Psoas muscle (tissue), 8 donors: ENCODE measurements around the gene MRPL51. TPM values are rescaled to one million over a fixed set of nuclear protein-coding genes. Genes with fewer than 3 reads are reported as not detected.

ENCODE experiments used
- ATAC-seq, 4 donors: fragments of 200-7000 bp; cut with Tn5 transposase; one replicate each; pipeline ENCODE4 v1.9.1; 2020; ENCODE audit warnings: moderate library complexity in 3 of 4, mild to moderate bottlenecking in 2 of 4
- DNase-seq, 2 donors: peaks; one replicate each; pipeline ENCODE4 v3.0.0-alpha.2; 2020
- H3K27ac ChIP-seq: fragments of 200-600 bp; one replicate; pipeline ENCODE4 v1.8.0; 2022
- H3K27me3 ChIP-seq, 3 donors: fragments of 200-600 bp in 1 of 3; one replicate each; pipeline versions ENCODE4 v1.6.1 to v1.8.0; 2013 to 2022; ENCODE audit warnings: low read length in 2 of 3, mild to moderate bottlenecking in 2 of 3, moderate library complexity in 1 of 3; ENCODE audit not compliant: insufficient read depth in 3 of 3
- H3K36me3 ChIP-seq, 2 donors: fragments of 200-600 bp in 1 of 2; one replicate each; pipeline versions ENCODE4 v1.6.1 to v1.8.0; 2013 to 2022; ENCODE audit warnings: low read depth in 1 of 2, mild to moderate bottlenecking in 1 of 2, moderate library complexity in 1 of 2; ENCODE audit not compliant: insufficient read depth in 1 of 2
- H3K4me1 ChIP-seq: fragments of 200-600 bp; one replicate; pipeline ENCODE4 v1.8.0; 2022
- H3K4me3 ChIP-seq: fragments of 200-600 bp; one replicate; pipeline ENCODE4 v1.8.0; 2022; ENCODE audit warnings: mild to moderate bottlenecking
- H3K9me3 ChIP-seq: fragments of 200-600 bp; one replicate; pipeline ENCODE4 v1.8.0; 2022
- WGBS, 3 donors: extraction: QIAGEN DNeasy Blood & Tissue Kit; methylation state at CpG; one replicate each; pipeline versions ENCODE4 v1.1.6 to v1.1.7; 2013; 5-methylcytosine and 5-hydroxymethylcytosine counted together
- intact Hi-C, 2 donors: fragments of 100-400 bp; cut with DNase I; formaldehyde crosslinking; loops; one replicate each; pipeline versions ENCODE4 v1.11.0 to v1.14.2; 2022
- polyA plus RNA-seq, 3 donors: library from polyadenylated mRNA; stranded (reverse); fragments of 200-250 nt; gene quantifications; one replicate each; pipeline ENCODE4 v1.2.3, GENCODE V29; 2013
- total RNA-seq, 4 donors: library from RNA; stranded (reverse); fragmentation: NEBNext Ultra II Directional in 2 of 4; extraction: Animal tissue kit (Norgen Biotek cat#: 25700) in 2 of 4; gene quantifications; one replicate each; pipeline versions ENCODE4 v1.2.1 to v1.2.4, GENCODE V29; 2021 to 2023
- TF ChIP-seq, protein P1 (sequence below): fragments of 200-600 bp; IDR thresholded peaks from one replicate; pipeline ENCODE4 v1.8.0; 2022; ENCODE audit warnings: antibody characterized with exemption
- donor health status: healthy with polysubstance abuse.
- donor health status: DM: no; HTN: no; CAD: no; lungs with moderate emphysema.
- donor health status: Bipolar disorder and iron deficiency.
- donor health status: healthy.
- donor health status: DM: yes; HTN: yes; CAD: no.
- donor health status: DM: no; HTN: no; CAD: no.
- donor health status: DM: no; HTN: no; CAD: no.
- donor health status: DM: yes; HTN: yes; CAD: no.

Gene MRPL51
- total and polyA plus RNA-seq, 7 donors = 153 to 250 (median 203) TPM

GRCh38 chr12:6532051-6532926 lies 39.2 kb upstream of the MRPL51 start:
- TF ChIP-seq, protein P1, sequence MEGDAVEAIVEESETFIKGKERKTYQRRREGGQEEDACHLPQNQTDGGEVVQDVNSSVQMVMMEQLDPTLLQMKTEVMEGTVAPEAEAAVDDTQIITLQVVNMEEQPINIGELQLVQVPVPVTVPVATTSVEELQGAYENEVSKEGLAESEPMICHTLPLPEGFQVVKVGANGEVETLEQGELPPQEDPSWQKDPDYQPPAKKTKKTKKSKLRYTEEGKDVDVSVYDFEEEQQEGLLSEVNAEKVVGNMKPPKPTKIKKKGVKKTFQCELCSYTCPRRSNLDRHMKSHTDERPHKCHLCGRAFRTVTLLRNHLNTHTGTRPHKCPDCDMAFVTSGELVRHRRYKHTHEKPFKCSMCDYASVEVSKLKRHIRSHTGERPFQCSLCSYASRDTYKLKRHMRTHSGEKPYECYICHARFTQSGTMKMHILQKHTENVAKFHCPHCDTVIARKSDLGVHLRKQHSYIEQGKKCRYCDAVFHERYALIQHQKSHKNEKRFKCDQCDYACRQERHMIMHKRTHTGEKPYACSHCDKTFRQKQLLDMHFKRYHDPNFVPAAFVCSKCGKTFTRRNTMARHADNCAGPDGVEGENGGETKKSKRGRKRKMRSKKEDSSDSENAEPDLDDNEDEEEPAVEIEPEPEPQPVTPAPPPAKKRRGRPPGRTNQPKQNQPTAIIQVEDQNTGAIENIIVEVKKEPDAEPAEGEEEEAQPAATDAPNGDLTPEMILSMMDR = no peak
- H3K4me1 ChIP-seq = peaks cover 34% of the 10 kb centered on the region
- no peaks in the 10 kb centered on the region for H3K9me3 ChIP-seq
- ATAC-seq = peak in 3 of 4 donors; percentile 10 to 34 (median 31)
- peaks cover 0 to 65% of the 10 kb centered on the region in 2 donors for H3K36me3 ChIP-seq
- peak overlapping the region; percentile 86 for H3K4me3 ChIP-seq
- 14 to 23% (median 16%) methylated on average over 20 of the region's 20 CpGs for WGBS, 3 donors
- intact Hi-C loops = loop anchor here in 1 of 2 donors (5.0 kb wide), 1 partner anchor 40 kb away; the partner anchor contains the start of genes MRPL51 and NCAPD2
- H3K27ac ChIP-seq = peak overlapping the region; percentile 97
- H3K27me3 ChIP-seq = no peaks in the 10 kb centered on the region
- DNase-seq = peak; percentile 69 to 79

DNA sequence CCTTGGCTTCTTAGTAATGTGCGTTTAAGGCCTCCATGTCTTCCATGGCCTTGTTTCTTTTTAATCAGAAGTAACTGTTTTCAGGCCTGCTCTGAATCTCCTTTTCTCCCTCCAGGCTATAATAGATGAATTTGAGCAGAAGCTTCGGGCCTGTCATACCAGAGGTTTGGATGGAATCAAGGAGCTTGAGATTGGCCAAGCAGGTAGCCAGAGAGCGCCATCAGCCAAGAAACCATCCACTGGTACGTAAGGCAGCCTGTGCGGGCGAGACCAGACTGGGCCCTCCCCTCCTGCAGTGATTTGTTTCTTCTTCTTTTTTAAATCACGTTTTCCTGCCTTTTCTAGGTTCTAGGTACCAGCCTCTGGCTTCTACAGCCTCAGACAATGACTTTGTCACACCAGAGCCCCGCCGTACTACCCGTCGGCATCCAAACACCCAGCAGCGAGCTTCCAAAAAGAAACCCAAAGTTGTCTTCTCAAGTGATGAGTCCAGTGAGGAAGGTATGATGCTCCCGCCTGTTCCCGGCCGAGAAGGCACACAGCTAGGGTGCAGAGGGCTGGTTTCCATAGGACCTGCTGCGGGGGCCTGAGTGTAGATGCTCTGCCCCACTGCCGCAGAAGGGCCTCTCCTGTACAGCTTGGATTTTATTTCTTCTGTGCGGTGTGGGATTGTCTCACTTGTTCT lies 37.7 kb upstream of the MRPL51 start:
- TF ChIP-seq, protein P1 = no peak
- Histone ChIP-seq H3K27ac (peak overlapping the region; percentile 97), H3K4me3 (no peak overlapping the region), H3K4me1 (peaks cover 18% of the 10 kb centered on the region), H3K27me3 (no peaks in the 10 kb centered on the region), H3K36me3 (peaks cover 4 to 65% of the 10 kb centered on the region in 2 donors), H3K9me3 (no peaks in the 10 kb centered on the region)
- WGBS, 3 donors = 85 to 95% (median 88%) methylated on average over 18 of the region's 18 CpGs
- DNase-seq (no peak), ATAC-seq (no peak)
- intact Hi-C loops = loop anchor here in 1 of 2 donors (5.0 kb wide), 1 partner anchor 38 kb away; the partner anchor contains the start of genes MRPL51 and NCAPD2

GRCh38 chr12:6529291-6529737 lies 36.3 kb upstream of the MRPL51 start:
- intact Hi-C loops = no loop called here
- TF ChIP-seq, protein P1 = no peak

GRCh38 chr12:6528539-6529235 lies 35.6 kb upstream of the MRPL51 start:
- Histone ChIP-seq H3K9me3 (no peaks in the 10 kb centered on the region), H3K4me3 (no peak overlapping the region), H3K27ac (no peak overlapping the region), H3K36me3 (peaks cover 7 to 79% of the 10 kb centered on the region in 2 donors), H3K4me1 (peaks cover 17% of the 10 kb centered on the region), H3K27me3 (no peaks in the 10 kb centered on the region)
- TF ChIP-seq, protein P1 = no peak
- WGBS, 3 donors = 85 to 88% (median 88%) methylated on average over 17 of the region's 17 CpGs
- intact Hi-C loops = no loop called here
- no peak for DNase-seq
- no peak for ATAC-seq

More at GRCh38 chr12:6529291-6529737, 36.3 kb upstream of the MRPL51 start:
- no peak for DNase-seq
- ATAC-seq = no peak
- H3K27me3 ChIP-seq = no peaks in the 10 kb centered on the region
- H3K27ac ChIP-seq = no peak overlapping the region
- H3K9me3 ChIP-seq = no peaks in the 10 kb centered on the region
- peaks cover 7 to 73% of the 10 kb centered on the region in 2 donors for H3K36me3 ChIP-seq
- no peak overlapping the region for H3K4me3 ChIP-seq
- WGBS, 3 donors = 79 to 84% (median 80%) methylated on average over 9 of the region's 9 CpGs
- peaks cover 17% of the 10 kb centered on the region for H3K4me1 ChIP-seq
